ENCODE measurements around the gene BNIP3. TPM values are rescaled to one million over a fixed set of nuclear protein-coding genes. Genes with fewer than 3 reads are reported as not detected.
A peak's percentile ranks its signal among the peaks of the same experiment; 100 is the strongest.
"Not testable (repeated sequence)": the region's sequence is repeated elsewhere in the genome, so short reads cannot be mapped to it uniquely, and the experiment has no call there.

Gene BNIP3
- total RNA-seq, 1 donor = 8.1 TPM

- DNase-seq (ENCODE audit: low read depth in 2 of 3, low spot score in 2 of 3) = no peak
Observed at GRCh38 chr10:132003282-132003924, 21.7 kb upstream of the BNIP3 start.

- no peak for DNase-seq (ENCODE audit: low read depth in 2 of 3, low spot score in 2 of 3)
Observed at GRCh38 chr10:132002004-132002403, 20.3 kb upstream of the BNIP3 start.

DNA sequence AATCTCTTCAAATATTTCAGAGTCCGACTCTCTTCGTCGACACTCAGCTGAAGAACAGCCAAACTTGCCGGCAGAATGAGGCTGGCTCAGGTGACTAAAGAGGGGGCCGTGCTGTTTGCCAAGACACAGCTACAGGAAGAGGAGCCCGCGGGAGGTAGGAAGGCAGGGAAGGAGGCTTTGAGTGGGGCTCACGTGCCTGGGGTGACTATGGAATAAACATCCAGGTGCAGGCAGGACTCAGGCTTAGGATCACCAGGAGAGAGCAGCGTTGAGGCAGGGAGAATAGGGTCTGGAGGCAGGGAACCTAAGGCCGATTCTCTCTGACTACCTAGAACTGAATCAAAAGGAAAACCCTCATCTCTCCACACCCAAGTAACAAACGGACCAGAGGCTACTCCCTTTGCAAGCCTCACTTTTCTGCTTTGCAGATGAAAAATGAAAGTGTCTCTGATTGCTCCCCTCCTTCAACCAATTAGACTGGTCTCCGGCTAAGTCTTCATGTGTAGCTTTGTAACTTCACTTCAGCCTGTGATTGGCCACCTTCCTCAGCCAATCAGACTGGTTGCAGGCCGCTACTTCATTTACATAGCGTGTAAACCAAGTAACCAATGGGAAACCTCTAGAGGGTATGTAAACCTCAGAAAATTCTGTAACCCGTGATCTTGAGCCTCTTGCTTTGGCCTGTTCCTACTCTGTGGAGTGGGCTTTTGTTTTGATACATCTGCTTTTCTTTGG is 19.7 kb upstream of the BNIP3 start:
- DNase-seq (ENCODE audit: low read depth in 2 of 3, low spot score in 2 of 3) = peak in 1 of 3 donors; percentile 22

GRCh38 chr10:131998845-131999681 is 17.3 kb upstream of the BNIP3 start:
- no peak for DNase-seq (ENCODE audit: low read depth in 2 of 3, low spot score in 2 of 3)

DNA sequence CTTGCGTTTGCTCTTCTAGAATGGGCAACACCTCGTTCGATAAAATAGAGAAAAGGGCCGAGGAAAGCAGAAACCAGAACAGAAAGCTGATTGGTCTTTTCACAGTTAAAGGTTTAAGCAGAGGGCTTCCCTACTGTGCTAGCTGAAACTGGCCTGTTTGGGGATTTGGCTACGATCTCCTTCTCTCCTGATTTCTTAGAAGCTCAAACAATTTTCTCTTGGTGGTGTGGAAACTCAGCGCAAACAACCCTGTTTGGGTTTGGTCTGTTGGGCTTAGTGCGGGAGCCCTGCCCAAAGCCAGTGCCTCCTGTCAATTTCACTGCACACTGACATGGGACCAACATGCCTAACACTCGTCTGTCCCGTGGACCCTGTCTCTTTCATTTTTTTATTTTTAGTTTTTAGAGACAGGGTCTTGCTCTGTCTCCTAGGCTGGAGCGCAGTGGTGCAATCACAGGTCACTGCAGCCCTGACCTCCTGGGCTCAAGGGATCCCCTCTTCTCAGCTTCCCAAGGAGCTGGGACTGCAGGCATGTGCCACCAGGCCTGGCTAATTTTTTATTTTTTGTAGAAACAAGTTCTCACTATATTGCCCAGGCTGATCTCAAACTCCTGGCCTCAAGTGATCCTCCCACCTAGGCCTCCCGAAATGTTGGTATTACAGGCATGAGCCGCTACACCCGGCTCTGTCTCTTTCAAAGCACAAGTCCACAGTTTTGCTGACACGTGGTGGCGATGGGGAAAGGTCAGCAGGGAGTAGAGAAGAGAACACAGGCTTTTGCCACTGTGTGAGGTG is 16.5 kb upstream of the BNIP3 start:
- DNase-seq (ENCODE audit: low read depth in 2 of 3, low spot score in 2 of 3) = no peak

DNA sequence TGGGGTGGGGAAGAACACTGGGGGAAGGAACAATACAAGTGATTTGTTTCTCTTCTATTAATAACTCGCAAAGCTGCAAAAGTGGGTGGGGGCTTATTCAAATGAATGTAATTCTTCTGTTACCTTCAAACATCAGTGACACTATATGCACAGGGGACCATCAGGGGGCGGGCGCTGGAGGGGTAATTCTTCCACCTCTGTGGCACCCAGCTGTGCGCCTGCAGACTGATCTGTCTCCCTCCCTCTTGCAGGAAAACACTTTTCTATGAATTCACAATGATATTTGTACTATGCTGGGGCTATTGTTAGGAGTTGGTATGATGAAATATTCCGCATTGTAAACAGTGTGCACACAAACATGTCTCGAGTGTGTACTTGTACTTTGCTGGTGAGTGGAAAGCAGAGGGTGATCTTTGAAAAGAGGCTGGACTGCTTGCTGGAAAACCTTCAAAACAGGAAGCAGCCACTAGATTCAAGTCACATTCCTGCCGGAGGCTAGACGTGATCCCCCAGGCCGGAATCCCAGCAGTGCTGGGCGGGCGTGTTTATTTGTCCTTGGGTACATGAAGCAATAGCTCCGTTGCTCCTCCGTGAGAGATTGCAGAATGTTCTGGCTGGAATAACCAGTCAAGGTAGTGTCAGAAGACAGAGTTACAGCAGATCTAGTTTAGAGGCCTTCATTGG is 15.8 kb upstream of the BNIP3 start:
- DNase-seq (ENCODE audit: low read depth in 2 of 3, low spot score in 2 of 3) = no peak

DNA sequence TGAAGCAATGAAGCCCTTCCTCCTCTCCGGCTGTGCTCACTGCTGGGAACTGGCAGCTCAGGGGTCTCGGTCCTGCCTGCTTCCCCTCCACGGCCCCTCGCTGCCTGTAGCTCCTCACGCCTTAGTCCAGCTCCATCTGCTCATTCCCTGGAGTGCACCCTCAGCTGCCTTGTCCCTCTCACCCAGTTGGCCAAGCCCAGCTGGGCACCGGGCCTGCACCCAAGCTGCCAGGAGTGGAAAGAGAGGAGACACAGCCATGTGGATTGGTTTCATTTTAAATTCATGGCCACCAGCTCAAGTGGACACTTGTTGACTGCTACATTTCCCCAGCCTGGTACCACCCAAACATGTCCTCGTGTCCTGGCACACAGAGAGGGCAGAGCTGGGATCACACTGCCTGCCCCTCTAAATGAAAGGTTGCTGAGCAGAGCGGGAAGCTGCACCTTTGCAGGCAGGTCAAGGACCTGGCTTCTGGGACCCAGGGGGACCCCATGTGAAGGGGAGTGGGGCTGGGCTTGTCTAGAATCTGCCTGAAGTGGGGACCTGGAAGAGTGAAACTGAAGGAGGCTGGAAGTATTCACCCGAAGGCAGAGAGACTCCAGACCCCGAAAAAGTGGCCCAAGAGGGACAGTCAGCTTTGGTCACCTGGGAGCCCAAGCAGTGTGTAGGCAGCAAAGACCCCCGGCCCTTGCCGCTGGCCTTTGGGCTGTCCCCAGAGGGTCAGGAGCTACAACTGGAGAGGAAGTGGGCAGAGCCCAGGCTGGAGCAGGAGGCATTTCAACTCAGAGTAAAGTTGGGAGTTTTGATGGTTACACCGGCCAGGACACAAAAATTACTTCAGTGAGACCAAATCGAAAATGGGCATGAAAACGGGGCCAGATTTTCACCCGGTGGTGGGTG is 15.0 kb upstream of the BNIP3 start:
- DNase-seq (ENCODE audit: low read depth in 2 of 3, low spot score in 2 of 3) = no peak

- DNase-seq (ENCODE audit: low read depth in 2 of 3, low spot score in 2 of 3) = no peak
Observed at GRCh38 chr10:131994435-131994834, 12.7 kb upstream of the BNIP3 start.

GRCh38 chr10:131993275-131993674 is 11.6 kb upstream of the BNIP3 start:
- DNase-seq (ENCODE audit: low read depth in 2 of 3, low spot score in 2 of 3) = no peak

- no peak for DNase-seq (ENCODE audit: low read depth in 2 of 3, low spot score in 2 of 3)
Observed at GRCh38 chr10:131991726-131992125, 10.0 kb upstream of the BNIP3 start.

GRCh38 chr10:131987786-131988185 is 6.1 kb upstream of the BNIP3 start:
- not testable (repeated sequence) for DNase-seq (ENCODE audit: low read depth in 2 of 3, low spot score in 2 of 3)

DNA sequence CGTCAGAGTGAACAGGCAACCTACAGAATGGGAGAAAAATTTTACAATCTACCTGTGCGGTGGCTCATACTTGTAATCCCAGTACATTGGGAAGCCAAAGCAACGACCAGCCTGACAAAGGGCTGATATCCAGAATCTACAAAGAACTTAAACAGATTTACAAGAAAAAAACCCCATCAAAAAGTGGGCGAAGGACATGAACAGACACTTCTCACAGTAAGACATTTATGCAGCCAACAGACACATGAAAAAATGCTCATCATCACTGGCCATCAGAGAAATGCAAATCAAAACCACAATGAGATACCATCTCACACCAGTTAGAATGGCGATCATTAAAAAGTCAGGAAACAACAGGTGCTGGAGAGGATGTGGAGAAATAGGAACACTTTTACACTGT is 5.6 kb upstream of the BNIP3 start:
- not testable (repeated sequence) for DNase-seq (ENCODE audit: low read depth in 2 of 3, low spot score in 2 of 3)

- DNase-seq (ENCODE audit: low read depth in 2 of 3, low spot score in 2 of 3) = not testable (repeated sequence)
Observed at GRCh38 chr10:131986851-131987250, 5.1 kb upstream of the BNIP3 start.

DNA sequence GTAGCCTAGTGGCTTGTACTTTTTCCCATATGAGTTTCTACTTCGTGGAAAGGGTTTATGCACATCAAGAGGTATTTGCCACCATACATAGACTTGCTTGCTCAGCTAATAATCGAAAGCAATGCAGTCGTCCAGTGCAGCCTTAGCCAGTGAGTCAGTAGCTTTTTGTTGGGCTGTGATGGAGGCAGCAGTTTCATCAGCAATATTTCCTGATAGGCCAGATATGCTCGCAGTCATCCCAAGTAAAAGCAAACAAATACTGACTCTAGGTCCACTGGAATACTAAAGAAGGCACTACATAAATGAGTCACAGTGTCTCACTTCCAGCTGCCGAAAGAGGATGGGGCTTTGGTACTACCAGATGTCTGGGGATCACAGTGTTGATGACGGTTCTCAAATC is 2.1 kb upstream of the BNIP3 start:
- DNase-seq (ENCODE audit: low read depth in 2 of 3, low spot score in 2 of 3) = no peak

DNA sequence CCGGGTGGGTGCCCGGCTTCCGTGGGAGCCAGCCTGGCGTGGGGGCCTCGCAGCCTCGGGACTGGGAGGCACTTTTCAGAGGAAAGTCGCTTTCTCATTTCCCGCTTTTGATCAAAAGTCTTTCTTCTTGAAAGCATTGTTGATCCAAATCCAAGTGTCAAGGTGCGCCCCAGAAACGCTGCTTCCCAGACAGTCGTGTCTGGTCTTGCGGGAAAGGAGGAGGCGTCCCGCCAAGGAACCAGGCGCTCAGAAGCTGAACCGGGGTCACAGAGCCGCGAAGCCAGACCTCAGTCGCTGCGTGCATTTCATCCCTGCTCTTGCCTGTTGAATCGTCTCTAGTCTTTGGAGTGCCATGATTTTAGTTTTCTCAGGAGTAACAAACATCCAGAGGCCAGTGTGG is 1.1 kb upstream of the BNIP3 start:
- DNase-seq (ENCODE audit: low read depth in 2 of 3, low spot score in 2 of 3) = no peak

- DNase-seq (ENCODE audit: low read depth in 2 of 3, low spot score in 2 of 3) = peak in 1 of 3 donors; percentile 14
Observed at GRCh38 chr10:131982185-131982756, 548 bp upstream of the BNIP3 start.

GRCh38 chr10:131980761-131981428 is 828 bp downstream of the BNIP3 start:
- peak in 1 of 3 donors; percentile 18 for DNase-seq (ENCODE audit: low read depth in 2 of 3, low spot score in 2 of 3)

DNA sequence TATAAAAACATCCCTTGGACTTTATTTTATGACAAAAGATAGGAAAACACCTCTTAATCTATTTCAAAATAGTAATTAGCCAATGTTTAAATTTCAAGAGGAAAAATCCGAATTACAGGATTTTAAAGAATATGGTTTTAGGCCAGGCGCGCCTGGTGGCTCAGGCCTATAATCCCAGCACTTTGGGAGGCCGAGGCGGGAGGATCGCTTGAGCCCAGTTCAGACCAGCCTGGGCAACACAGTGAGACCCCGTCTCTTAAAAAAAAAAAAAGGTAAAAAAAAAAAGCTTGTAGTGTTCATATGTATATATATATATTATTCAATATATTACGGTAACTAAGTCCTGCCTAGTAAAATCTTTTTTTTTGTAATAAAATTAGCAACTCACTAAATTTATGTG is 1.4 kb downstream of the BNIP3 start:
- DNase-seq (ENCODE audit: low read depth in 2 of 3, low spot score in 2 of 3) = no peak

Measured in hematopoietic multipotent progenitor cell (in vitro differentiated cells).